GM19238 (cell line): ENCODE measurements around the gene PEAR1.

Experiments used
- DNase-seq: peaks from one replicate; pipeline ENCODE4 v3.0.0; 2011; ENCODE audit warnings: low spot score; ENCODE audit not compliant: insufficient read length

The PEAR1 gene

GRCh38 chr1:156936721-156937220 lies 43.3 kb downstream of the PEAR1 start:
- DNase-seq = no peak

- DNase-seq = no peak
These were observed 44.4 kb downstream of the PEAR1 start for GRCh38 chr1:156937883-156938282.

GRCh38 chr1:156938813-156939212 lies 45.3 kb downstream of the PEAR1 start:
- DNase-seq = no peak

GRCh38 chr1:156939786-156940334 lies 46.3 kb downstream of the PEAR1 start:
- DNase-seq = no peak

DNA sequence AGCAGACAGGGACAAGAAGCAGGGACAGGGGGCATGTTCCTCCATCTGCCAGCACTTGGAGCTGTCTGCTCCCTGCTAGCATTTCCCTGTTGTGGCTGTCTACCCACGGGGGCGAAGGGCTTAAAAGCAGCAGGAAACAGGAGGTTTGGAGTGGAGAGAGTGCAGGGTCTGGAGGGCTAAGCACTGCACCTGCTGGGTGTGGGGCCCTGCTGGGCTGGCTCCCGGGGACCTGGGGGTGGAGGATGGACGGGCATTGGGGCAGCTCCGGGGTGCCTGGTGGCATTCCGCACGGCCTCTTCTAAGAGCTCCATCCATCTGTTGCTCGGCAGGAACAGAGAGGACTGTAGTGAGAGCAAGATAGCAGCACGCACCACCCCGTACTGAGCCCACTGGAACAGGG lies 48.2 kb downstream of the PEAR1 start:
- DNase-seq = no peak

- DNase-seq = no peak
These were observed 48.7 kb downstream of the PEAR1 start for GRCh38 chr1:156942176-156942575.

- no peak for DNase-seq
These were observed 49.1 kb downstream of the PEAR1 start for GRCh38 chr1:156942576-156942975.

DNA sequence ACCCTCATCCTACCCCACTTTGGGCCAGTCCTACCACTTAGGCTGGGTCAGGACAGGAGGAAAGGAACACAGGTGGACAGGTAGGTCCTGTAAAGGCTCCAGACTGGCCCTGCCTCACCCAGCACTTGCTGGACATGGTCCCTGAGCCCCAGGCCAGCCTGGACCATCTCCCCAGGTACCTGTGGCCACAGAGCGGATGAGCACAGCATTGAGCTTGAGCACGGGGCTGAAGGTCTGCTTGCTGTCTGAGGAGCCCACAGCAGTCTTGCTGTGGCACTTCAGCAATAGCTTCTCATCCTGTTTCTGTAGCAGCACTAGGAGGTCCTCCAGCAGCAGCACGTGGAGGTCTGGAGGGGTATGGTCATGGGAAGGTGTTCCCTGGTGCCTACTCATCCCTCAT lies 50.2 kb downstream of the PEAR1 start:
- DNase-seq = no peak

DNA sequence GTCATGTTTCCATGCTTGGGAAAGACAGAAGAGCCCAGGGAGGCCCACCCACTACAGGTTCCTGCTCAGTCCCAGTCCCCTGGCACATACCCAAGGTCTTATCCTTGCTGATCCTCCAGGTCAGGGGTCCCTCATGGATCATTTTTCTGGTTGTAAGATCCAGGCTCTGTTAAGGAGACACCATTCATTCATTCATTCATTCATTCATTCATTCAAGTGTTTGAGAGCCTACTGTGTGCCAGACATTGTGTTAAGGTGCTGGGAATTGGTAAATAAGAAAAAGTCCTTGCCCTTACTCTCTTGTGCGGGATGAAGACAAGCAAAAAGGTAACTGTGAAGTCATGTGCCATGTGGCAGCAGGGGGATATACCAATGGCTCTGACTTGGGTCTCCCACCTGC lies 50.8 kb downstream of the PEAR1 start:
- DNase-seq = no peak

DNA sequence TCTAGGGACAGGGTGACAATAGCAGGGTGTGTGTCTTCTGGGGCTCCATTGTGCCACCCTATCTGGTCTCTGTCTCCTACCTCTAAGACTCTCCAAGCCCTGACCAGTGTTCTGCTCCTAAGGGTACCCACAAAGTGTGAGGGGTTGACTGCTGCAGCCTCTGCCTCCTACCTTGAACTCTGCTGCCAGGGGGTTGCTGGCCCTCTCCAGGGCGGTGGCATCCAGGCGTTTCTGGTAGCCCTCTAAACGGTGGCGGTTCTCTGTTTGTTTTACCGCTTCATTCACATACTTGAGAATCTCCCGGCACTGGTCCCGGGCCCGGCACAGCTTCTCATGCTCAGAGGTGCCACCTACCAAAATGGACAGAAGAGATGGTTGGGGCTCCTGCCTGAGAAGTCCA lies 51.3 kb downstream of the PEAR1 start:
- no peak for DNase-seq

- DNase-seq = no peak
These were observed 52.6 kb downstream of the PEAR1 start for GRCh38 chr1:156945881-156946661.

- no peak for DNase-seq
These were observed 53.6 kb downstream of the PEAR1 start for GRCh38 chr1:156947127-156947526.

- DNase-seq = no peak
These were observed 54.5 kb downstream of the PEAR1 start for GRCh38 chr1:156947818-156948525.

GRCh38 chr1:156948708-156949107 lies 55.2 kb downstream of the PEAR1 start:
- DNase-seq = no peak

DNA sequence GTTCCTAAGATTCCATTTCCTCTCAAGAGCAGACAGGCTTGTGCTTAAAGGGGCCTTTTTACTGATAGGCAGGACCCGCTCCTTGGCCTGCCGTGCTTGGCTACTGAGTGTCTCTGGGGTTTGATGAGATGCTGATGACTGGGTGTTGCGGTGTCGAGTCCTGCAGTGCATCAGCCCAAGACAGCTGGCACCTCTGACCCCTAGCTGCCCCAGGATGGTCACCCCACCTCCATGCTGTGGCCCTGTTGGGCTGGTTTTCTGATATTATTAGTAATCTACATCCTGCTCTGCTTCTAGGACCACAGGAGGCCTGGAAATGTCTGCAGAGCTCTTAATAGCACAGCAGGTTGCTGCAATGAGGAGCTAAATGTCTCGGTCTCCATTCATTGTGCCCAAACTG lies 55.6 kb downstream of the PEAR1 start:
- no peak for DNase-seq

GRCh38 chr1:156951371-156951770 lies 57.9 kb downstream of the PEAR1 start:
- DNase-seq = no peak

DNA sequence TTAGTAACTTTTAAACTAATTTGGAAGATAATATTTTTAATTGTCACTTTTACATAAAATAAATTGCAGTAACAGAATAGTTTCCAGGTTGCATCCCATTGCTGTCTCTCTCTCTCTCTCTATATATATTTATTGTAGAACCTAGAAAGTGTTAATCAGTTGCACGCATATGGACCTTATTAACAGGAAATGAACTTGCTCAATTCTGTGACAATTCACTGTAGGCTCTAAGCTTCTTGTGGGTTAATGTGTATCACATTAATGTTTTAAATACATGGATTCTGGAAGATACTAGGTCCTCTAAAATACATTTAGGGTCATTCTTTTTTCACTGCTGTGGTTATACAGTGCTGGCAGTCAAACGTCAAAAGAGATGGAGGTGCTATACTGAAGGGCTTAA lies 60.1 kb downstream of the PEAR1 start:
- no peak for DNase-seq

GRCh38 chr1:156956333-156956732 lies 62.8 kb downstream of the PEAR1 start:
- no peak for DNase-seq

DNA sequence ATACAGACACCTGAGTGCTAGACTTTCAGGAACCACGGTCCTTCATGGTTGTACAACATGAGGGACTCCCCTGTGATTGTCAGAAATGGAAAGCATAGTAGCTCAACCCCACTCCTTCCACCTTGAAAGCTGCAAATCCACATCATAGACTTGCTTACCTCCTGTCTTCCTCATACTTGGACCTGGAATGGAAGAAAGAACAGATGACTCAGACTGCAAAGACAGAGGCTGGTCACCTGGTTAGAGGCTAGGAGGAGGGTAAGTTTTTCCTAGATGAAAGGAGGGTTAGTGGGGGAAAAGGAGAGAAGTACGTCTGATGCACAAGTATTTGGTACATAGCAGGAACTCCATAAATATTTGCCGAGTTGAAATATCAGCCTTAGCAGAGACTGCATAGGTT lies 64.1 kb downstream of the PEAR1 start:
- DNase-seq = no peak

- DNase-seq = no peak
These were observed 64.8 kb downstream of the PEAR1 start for GRCh38 chr1:156958247-156958714.

DNA sequence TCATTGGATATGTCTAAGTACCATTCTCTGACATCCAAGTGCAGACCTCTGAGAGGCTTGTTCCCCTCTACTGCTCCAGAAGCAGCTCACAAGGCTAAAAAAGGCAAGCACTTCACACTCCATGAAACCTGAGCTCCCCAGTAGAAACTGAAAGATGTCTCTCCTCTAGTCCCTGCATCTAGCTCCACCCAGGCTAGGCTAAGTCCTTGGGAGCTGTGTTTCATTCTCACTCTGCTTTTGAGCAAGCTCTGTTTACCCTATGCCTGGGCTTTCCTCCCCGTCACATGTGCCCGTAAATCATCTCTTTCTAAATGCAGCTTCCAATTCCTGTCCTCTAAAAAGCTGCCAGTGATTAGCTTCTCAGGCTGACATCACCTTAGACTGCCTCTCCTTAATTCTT lies 65.9 kb downstream of the PEAR1 start:
- no peak for DNase-seq

GRCh38 chr1:156959925-156960324 lies 66.4 kb downstream of the PEAR1 start:
- no peak for DNase-seq
